Lung microvascular endothelial cell (primary cell): ENCODE measurements around the gene USP31. TPM values are rescaled to one million over a fixed set of nuclear protein-coding genes. Genes with fewer than 3 reads are reported as not detected.
"Not testable (repeated sequence)": the region's sequence is repeated elsewhere in the genome, so short reads cannot be mapped to it uniquely, and the experiment has no call there.

Experiments
- DNase-seq, 2 donors: peaks; one replicate each; pipeline versions ENCODE4 v3.0.0 to v3.0.0-alpha.2; 2010; ENCODE audit warnings: low read depth in 2 of 2
- total RNA-seq: library from RNA; depleted of rRNA; stranded (reverse); fragments of >200 nt; gene quantifications from 2 replicates; pipeline ENCODE4 v1.2.1, GENCODE V29; 2014

The USP31 gene
- total RNA-seq, 1 donor from 2014 or later, result 39.7 TPM

DNA sequence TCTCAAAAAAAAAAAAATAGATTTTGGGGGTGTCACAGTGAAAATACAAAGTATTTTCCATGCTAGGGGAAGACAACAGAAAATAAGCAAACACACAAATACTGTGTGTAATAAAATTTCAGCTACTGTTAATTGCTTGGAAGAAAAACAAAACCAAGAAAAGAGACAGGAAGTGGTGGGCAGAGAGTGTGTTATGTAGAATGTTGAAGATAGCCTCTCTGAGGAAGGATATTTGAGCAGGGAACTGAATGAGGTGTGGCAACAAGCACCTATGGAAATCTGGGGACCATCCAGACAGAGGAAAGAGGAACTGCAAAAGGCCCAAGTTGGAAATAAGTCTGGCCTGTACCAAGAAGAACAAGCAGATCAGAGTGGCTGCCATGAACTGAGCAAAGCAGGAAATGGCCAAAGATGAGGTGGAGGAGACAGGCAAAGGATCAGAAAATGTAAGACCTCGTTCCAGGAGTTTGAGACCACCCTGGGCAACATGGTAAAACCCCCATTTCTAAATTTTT, 7.8 kb upstream of the USP31 start:
- no peak for DNase-seq

DNA sequence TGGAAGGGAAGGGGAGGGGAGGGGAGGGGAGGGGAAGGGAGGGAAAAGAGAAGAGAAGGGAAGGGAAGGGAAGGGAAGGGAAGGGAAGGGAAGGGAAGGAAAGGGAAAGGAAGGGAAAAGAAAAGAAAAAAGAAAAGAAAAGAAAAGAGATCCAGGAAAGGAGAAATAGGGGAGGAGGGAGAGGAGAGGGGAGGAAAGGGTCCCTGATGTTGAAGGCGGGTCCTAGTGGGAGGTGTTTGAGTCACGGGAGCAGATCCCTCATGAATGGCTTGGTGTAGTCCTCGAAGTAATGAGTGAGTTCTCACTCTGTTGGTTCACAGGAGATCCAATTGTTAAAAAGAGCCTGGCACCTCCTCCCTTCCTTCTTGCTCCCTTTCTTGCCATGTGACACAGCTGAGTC, 6.9 kb upstream of the USP31 start:
- DNase-seq, result no peak

DNA sequence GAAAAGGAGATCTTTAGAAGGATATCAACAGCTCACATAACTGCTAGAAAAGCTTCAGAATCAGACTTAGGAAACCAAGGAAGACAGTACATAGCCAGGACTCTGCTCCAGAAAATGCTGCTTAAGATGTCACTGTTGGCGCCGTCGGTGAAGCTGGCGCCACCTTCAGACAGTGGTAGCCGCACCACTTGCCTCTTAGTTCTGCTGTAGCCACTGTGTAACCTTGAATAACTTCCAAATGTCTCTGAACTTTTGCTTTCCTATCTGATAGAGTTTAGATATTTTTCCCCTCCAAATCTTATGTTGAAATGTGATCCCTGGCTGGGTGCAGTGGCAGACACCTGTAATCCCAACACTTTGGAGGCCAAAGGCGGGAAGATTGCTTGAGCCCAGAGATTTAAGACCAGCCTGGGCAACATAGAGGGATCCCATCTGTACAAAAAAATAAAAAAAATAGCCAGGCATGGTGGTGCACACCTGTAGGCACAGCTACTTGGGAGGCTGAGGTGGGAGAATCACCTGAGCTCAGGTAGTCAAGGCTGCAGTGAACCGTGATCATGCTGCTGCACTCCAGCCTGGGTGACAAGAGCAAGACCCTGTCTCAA, 6.3 kb upstream of the USP31 start:
- DNase-seq, result peak in 1 of 2 donors; percentile 44

DNA sequence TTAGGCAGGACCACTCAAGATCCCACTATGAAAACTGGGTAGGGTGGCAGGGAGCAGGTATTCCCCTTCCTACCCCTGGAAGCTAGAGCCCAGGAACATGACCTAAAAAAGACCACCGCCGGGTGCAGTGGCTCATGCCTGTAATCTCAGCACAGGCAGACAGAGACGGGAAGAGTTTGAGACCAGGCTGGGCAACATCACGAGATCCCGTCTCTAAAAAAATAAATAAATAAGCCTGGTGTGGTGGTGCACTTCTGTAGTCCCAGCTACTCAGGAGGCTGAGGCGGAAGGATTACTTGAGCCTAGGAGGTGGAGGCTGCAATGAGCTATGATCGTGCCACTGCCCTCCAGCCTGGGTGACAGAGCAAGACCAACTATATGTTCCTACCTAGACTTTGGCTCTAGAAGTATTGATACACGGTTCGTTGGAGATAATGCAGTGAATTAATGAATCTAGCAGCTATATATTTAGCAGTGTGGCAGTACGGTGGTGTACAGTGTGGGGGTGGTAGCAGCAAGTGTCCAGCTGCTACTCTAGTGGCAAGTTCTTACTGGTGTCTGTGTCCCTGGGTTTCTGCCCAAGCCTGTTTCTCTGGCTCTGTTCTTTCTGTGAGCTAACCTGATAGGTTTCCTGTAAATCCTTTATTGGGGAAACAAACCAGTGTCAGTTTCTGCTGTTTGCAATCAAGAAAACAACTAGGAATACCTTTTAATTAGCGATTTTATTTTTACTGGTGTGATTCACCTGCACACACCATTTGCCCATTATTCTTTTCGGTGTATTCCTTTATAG, 3.3 kb upstream of the USP31 start:
- DNase-seq, result no peak

DNA sequence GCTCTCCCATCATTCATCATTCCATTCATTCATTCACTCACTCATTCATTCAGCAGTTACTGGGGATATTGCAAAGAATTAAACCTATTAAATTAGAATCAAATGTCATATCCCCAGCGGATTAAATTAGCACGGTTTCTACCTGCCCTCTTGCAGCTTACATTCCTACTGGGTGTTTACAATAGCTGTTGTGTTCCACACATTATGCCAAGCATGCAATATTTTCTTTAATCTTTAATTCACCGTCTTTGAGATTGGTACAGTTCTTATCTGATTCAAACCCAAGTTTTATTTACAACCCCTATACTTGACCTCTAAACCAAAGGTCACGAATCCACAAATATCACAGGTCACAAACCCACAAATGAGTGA, 727 bp upstream of the USP31 start:
- DNase-seq, result no peak

DNA sequence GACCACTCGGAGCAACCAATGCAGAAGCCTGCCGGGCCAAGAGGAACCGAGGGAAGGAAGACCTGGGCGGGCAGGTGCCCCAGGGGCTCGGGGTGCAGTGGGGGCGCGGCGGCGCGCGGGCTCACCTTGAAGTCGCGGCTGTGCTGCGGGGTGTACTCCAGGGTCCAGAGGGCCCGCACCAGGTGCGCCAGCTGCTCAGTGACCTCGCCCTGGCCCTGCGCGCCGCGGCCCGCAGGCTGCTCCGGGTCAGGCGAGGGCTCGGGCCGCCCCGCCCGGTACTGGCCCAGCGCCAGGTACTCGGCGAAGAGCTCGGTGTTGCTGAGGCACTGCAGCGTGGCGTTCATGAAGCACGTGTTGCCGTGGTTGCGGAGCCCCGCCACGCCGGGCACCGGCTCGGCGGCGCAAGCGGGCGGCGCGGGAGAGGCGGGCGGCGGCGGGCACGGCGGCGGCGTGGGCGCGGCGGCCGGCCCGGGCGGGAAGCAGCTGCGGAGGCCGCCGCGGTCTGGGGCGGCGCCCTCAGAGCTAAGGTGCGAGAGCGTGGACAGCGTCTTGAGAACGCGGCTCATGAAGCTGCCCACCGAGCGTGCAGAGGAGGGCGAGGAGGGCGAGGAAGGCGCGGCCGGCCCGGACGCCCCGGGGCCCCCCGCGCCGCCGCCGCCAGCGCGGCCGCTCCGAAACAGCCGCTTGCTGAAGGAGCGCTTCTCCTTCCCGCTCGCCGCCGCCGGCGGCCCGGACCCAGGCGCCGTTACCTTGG, 562 bp downstream of the USP31 start:
- peak; percentile 70 to 87 for DNase-seq

DNA sequence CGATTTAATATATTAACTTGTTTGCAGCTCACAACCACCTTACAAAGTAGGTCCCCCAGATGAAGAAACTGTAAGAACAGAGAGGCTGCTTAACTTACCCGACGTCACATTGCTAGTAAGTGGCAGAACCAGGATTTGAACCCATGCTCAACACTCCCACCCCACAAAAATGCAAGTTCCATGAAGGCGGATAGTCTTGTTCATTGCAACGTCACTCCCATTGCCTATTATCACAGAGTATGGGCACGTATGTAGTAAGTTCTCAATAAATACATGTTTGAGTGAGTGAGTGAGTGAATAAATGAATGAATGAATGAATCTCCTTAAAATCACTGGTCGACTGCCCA, 1.1 kb downstream of the USP31 start:
- DNase-seq, result peak; percentile 11 to 66

DNA sequence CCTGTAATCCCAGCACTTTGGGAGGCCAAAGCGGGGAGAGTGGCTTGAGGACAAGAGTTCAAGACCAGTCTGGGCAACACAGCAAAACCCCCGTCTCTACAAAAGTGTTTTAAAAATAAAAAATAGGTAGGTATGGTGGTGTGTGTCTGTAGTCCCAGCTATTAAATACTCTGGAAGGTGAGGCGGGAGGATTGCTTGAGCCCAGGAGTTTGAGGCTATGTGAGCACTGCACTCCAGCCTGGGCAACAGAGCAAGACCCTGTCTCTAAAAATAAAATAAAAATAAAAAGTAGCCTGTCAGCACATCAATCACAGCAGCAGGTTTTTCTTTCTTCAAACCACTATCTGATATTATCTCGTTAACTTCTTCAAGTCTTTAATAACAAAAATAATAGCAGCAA, 1.6 kb downstream of the USP31 start:
- DNase-seq, result no peak

DNA sequence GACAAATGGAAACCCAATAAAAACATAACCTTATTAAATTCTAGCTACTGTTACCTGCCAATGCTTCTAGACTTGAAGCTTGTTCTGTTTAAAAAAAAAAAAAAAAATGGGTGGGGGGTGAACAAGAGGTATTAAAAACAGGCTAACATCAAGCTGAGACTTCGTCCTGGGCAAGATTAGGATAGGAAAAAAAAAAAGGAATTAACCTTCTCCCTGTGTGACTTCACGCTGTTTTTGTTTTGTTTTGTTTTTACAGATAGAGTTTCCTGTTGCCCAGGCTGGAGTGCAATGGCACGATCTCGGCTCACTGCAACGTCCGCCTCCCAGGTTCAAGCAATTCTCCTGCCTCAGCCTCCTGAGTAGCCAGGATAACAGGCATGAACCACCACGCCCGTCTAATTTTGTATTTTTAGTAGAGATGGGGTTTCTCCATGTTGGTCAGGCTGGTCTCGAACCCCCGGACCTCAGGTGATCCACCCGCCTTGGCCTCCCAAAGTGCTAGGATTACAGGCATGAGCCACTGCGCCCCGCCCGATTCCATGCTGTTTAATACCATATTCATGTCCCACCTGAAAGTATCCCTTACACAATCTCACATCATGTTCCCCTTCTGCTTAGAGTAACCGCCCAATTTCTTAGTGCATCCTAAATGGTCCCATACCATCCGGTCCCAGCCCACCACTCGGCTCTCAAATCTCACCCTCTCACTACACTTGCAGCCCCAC, 2.2 kb downstream of the USP31 start:
- DNase-seq, result peak; percentile 24 to 29

DNA sequence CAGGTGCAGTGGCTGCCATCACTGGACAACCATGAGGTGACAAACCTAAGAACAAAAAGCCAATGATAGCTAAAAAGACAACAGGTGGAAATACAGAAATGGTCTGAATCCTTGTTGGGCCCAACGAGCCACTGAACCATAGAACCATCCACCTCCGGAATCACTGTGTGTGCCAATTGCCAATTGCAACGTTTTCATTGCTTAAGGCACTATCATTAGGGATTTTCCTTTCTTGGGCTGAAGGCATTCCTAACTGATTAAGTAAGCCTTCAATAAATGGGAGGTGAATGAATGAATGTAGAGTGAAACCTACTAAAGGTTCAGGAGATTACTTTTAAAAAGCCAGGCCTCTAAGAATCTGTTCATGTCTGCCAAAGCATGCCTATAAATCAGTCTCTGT, 3.6 kb downstream of the USP31 start:
- DNase-seq, result peak in 1 of 2 donors; percentile 57

DNA sequence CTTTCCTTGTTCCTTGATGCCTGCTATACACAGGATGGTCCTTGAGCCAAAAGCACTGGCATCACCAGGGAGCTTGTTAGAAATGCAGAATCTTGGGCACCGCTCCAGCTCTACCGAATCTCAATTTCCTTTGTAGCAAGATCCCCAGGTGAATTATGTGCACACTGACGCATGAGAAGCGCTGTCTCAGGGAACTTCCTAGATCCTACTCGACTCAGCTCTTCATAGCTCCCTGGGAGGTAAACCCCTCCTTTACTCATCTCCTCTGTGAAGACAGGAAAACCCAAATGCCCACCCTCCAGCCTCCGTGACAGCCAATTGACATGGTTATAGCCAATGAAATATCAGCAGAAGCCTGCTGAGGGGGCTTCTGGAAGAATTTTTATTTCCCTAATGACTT, 4.1 kb downstream of the USP31 start:
- DNase-seq, result peak in 1 of 2 donors; percentile 17

DNA sequence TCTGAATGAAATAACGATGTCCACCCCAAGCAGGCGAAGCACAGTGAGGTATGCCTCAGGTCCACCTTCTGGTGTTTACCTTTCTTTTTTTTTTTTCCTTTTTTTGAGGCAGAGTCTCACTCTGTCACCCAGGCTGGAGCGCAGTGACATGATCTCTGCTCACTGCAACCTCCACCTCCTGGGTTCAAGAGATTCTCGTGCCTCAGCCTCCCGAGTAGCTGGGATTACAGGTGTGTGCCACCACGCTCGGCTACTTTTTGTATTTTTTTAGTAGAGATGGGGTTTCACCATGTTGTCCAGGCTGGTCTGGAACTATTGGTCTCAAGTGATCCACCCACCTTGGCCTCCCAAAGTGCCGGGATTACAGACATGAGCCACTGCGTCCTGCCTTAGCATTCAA, 4.9 kb downstream of the USP31 start:
- not testable (repeated sequence) for DNase-seq

DNA sequence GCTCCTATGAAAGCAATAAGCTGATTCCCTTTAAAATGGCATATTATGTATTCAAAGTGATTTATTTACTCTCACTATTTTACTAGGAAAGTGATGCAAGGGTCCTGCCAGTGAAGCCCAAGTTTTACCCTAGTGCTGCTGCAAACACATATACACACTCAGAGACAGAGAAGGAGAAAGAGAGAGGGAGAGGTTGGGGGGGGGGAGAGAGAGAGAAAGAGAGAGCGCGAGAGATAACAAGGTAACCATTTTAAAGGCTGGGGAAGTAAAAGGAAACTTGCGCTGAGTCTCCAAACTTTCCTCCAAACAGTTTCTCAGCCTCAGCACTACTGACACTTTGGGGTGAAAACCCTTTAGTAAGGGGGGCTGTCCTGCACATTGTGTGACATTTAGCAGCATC, 5.9 kb downstream of the USP31 start:
- no peak for DNase-seq

DNA sequence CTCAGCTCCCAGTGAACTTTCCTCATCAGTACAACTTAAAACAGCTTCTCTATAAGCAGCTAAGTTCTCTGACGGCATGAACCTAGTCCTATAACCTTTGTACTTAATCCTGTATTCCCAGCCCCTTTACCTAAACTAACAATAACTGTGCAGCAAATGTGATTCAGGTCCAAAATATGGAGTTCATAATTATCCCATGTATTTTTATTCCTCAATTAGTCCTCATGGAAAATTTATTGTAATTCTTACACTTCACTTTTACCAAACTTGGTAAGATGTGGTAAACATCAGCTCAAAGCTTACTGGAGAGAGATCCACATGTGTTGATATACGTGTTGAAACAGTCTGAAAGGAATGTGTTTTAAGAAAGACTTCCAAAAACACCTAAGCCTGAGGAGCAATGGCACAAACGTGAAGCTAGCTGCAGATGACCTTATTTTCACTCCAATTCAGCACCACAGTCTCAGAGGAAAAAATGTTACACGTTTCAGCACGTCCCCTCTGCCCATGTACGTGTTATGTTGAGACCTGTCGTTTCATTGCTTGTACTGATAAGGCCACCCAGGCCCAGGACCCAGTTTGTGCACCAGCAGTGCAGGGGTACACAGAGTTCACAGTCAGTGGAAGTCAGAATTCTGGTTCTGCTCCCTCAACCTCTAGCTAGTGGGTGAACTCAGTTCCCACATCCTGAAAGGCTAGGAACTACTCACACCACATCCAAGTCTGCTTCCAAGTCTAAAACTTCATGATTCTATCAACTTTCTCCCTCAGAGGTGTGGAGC, 7.1 kb downstream of the USP31 start:
- peak in 1 of 2 donors; percentile 26 for DNase-seq

DNA sequence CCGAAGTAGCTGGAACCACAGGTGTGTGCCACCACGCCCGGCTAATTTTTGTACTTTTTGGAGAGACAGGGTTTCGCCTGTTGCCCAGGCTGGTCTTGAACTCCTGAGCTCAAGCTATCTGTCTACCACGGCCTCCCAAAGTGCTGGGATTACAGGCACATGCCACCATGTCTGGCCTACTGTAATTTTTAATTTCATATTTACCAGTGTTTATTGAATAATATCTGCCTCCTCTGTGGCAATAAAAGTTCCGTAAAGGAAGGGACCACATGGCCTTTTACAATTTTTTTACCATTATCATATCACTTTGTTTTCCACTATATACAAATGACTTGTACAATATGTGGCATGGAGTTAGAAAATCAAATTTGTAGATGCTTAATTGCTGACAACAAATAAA, 7.8 kb downstream of the USP31 start:
- no peak for DNase-seq

DNA sequence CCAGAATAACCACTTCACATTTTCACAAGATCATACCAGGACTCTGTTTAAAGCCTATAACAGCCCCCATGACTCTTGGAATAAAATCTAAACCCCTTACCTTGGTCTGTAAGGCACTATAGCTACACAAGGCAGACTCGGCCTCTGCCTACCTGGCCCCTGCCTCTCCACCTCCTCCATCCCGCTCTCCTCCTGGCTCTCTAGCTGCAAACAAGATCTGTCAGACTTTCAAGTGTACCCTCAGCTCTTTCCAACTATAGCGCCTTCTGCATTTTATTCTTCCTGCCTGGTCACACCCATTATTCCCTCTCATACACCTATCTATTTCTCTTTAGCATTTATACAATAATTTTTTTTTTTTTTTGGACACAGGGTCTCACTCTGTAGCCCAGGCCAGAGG, 8.2 kb downstream of the USP31 start:
- DNase-seq, result no peak

DNA sequence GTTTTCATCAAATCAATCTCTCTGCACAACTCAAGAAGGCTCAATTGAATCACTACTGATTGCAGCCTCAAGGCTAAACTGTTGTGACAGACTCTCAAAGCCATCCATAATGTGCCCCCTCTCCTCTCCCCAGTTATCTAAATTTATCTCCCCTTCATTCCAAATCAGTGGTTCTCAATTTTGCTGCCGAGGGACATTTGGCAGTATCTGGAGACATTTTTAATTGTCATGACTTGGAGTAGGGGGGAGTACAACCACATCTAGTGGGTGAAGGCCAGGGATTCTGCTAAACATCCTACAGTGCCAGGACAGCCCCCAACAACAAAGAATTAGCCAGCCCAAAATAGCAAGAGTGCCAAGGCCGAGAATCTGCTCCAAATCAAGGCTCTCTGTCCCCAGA, 9.1 kb downstream of the USP31 start:
- no peak for DNase-seq

DNA sequence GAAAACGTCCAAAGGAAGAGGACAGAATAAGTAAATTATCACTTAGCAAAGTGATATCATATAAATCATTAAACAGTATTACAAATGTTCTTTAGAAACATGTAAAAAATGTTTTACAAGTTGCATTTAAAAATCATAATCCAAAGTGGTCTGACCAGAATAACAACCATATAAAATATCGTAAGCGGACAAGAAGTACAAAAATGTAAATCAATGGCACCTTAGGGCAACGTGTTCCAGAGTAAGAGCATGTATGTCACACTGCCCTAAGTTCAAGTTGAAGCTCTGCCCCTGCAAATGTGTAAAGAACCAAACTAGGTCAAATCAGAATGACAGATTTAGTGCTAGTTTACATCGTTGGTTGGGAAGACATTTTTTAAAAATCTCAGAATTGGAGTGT, 11.4 kb downstream of the USP31 start:
- no peak for DNase-seq

DNA sequence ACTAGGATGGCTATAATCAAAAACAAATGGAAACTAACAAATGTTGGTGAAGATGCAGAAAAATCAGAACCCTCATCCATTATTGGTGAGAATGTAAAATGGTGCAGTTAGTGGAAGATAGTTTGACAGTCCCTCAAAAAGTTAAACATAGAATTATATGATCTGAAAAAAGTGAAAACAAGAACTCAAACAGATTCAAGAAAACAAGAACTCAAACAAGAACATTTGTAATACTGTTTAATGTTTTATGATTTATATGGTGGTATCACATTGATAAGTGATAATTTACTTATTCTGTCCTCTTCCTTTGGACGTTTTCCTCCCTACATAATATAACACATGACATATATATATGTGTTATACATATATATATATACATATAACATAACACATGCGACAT, 12.0 kb downstream of the USP31 start:
- no peak for DNase-seq

DNA sequence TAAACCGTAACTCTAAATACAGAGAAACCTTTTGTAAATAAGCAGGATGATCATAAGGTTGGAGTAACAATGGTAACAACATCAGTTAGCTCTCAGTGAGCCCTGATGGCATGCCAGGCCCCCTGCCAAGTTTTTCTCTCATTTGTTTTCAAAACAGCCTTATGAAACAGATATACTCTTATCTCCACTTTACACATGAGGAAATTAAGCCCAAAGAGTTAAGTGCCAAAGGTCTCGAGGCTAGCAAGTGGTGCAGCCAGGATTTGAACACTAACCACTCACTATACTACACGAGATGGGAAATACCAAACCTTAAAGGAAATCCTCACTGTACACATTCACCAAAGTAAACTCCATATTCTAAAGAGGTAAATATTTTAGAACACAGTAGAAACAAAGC, 15.0 kb downstream of the USP31 start:
- DNase-seq, result peak; percentile 88 to 98
